ENCODE results near the gene SNAPC2.
"Not testable (repeated sequence)": the region's sequence is repeated elsewhere in the genome, so short reads cannot be mapped to it uniquely, and the experiment has no call there.

The SNAPC2 gene

GRCh38 chr19:7941895-7942596 is 21.9 kb downstream of the SNAPC2 start:
- DNase-seq, result no peak

GRCh38 chr19:7942981-7943443 is 22.9 kb downstream of the SNAPC2 start:
- no peak for DNase-seq

- DNase-seq, result peak; percentile 78
Observed at GRCh38 chr19:7943444-7944176, 23.5 kb downstream of the SNAPC2 start, which contains the start of gene TIMM44. TIMM44 (minus strand) TSS chr19:7943666; CDS start chr19:7943651, 15 bp downstream.

- DNase-seq, result peak; percentile 57
Observed at GRCh38 chr19:7944177-7944761, 24.1 kb downstream of the SNAPC2 start.

GRCh38 chr19:7947939-7948338 is 27.8 kb downstream of the SNAPC2 start:
- DNase-seq, result no peak

- DNase-seq, result no peak
Observed at GRCh38 chr19:7953060-7953459, 32.9 kb downstream of the SNAPC2 start.

- DNase-seq, result no peak
Observed at GRCh38 chr19:7953576-7953975, 33.4 kb downstream of the SNAPC2 start.

- no peak for DNase-seq
Observed at GRCh38 chr19:7955696-7956095, 35.6 kb downstream of the SNAPC2 start.

GRCh38 chr19:7959211-7959610 is 39.1 kb downstream of the SNAPC2 start:
- no peak for DNase-seq

GRCh38 chr19:7961082-7961481 is 40.9 kb downstream of the SNAPC2 start:
- not testable (repeated sequence) for DNase-seq

- no peak for DNase-seq
Observed at GRCh38 chr19:7961920-7962626, 41.9 kb downstream of the SNAPC2 start.

- DNase-seq, result no peak
Observed at GRCh38 chr19:7962644-7963268, 42.6 kb downstream of the SNAPC2 start.

- no peak for DNase-seq
Observed at GRCh38 chr19:7963566-7963965, 43.4 kb downstream of the SNAPC2 start.

GRCh38 chr19:7965259-7965841 is 45.2 kb downstream of the SNAPC2 start:
- DNase-seq, result no peak

GRCh38 chr19:7965921-7966665 is 46.0 kb downstream of the SNAPC2 start:
- DNase-seq, result no peak

- no peak for DNase-seq
Observed at GRCh38 chr19:7968008-7968795, 48.1 kb downstream of the SNAPC2 start.

GRCh38 chr19:7968796-7969554 is 48.8 kb downstream of the SNAPC2 start:
- DNase-seq, result no peak

- no peak for DNase-seq
Observed at GRCh38 chr19:7969555-7969939, 49.4 kb downstream of the SNAPC2 start.

GRCh38 chr19:7970716-7971448 is 50.7 kb downstream of the SNAPC2 start:
- DNase-seq, result no peak

All from NCI-H187 treated with DMSO at 0.1 percent for 48 hours (cell line).